ENCODE measurements around the gene FAM227B. TPM values are rescaled to one million over a fixed set of nuclear protein-coding genes. Genes with fewer than 3 reads are reported as not detected.

The FAM227B gene
- total and polyA plus RNA-seq, 2 of the 13 experiments (the other 11 are each of a cell fraction or from before 2014, with no cell fraction given), result 1.9 to 2.6 TPM

DNA sequence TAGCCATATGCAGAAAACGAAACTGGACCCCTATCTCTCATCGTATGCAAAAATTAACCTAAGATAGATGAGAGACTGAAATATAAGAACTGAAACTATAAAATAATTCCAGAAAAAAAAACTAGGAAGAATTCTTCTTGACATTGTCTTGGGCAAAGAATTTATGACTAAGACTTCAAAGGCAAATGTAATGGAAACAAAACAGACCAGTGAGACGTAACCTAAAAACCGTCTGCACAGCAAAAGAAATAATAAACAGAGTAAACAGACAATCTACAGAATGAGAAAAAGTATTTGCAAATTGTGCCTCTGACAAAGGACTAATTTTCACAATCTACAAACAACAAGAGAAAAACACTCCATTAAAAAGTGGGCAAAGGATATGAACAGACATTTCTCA lies 92.3 kb downstream of the FAM227B start:
- intact Hi-C loops (cut with micrococcal nuclease; ENCODE audit: unreplicated experiment), result no loop called here
- Histone ChIP-seq H3K9ac (ENCODE audit: insufficient read depth, low read depth, low read length) (no peak overlapping the region), H3K27me3 (ENCODE audit: control insufficient read depth in 1 of 2, insufficient read depth in 2 of 2, low read length in 2 of 2) (no peaks in the 10 kb centered on the region), H3K36me3 (replicated peaks in 1 of 2; ENCODE audit: control insufficient read depth in 1 of 2, insufficient read depth in 2 of 2, low read length in 2 of 2) (no peaks in the 10 kb centered on the region), H3K4me1 (ENCODE audit: insufficient read depth, low read length) (no peaks in the 10 kb centered on the region), H3K9me3 (ENCODE audit: low read length) (no peaks in the 10 kb centered on the region), H4K20me1 (ENCODE audit: insufficient read depth, low read length) (no peaks in the 10 kb centered on the region), H3K79me2 (ENCODE audit: insufficient read depth, low read length) (no peaks in the 10 kb centered on the region), H2AFZ (ENCODE audit: low read length) (no peak overlapping the region), H3K27ac (ENCODE audit: extremely low read length, insufficient read depth, low read length) (no peak overlapping the region), H3K4me3 (replicated peaks in 1 of 3; ENCODE audit: insufficient read depth in 1 of 3, low read depth in 2 of 3, low read length in 3 of 3) (no peak overlapping the region), H3K4me2 (ENCODE audit: low read depth, low read length) (no peak overlapping the region)
- no peak for FAIRE-seq
- DNase-seq (ENCODE audit: low spot score), result no peak
- WGBS (ENCODE audit: low lambda C conversion rate), result 17% methylated on average over 4 of the region's 4 CpGs
- no TSS peak for BruUV-seq (replicated peaks)
- POLR2A ChIA-PET, result no interaction called here
- ATAC-seq, result no peak
- in situ Hi-C loops (cut with HindIII; ENCODE audit: extremely low pct_ligation_motif_present, low pct_unique_long_range_greater_than_20kb), result no loop called here
- CTCF ChIA-PET (ENCODE audit: low intra/inter-chr PET ratio, low total read pairs), result no interaction called here
- TF ChIP-seq SIX1 (CRISPR knock-in tag; IDR thresholded peaks at IDR 0.05; ENCODE audit: borderline replicate concordance) (no peak), HDAC6 (IDR thresholded peaks at IDR 0.05; ENCODE audit: low read depth, low read length) (no peak), ZNF331 (CRISPR knock-in tag; IDR thresholded peaks at IDR 0.05) (no peak), BHLHE40 (IDR thresholded peaks at IDR 0.05; ENCODE audit: low read length) (no peak), FOXO1 (CRISPR knock-in tag; IDR thresholded peaks at IDR 0.05) (no peak), PLRG1 (conservative IDR thresholded peaks at IDR 0.05) (no peak), ZNF44 (CRISPR knock-in tag; IDR thresholded peaks at IDR 0.05) (no peak)
- TF ChIP-seq, protein P1, sequence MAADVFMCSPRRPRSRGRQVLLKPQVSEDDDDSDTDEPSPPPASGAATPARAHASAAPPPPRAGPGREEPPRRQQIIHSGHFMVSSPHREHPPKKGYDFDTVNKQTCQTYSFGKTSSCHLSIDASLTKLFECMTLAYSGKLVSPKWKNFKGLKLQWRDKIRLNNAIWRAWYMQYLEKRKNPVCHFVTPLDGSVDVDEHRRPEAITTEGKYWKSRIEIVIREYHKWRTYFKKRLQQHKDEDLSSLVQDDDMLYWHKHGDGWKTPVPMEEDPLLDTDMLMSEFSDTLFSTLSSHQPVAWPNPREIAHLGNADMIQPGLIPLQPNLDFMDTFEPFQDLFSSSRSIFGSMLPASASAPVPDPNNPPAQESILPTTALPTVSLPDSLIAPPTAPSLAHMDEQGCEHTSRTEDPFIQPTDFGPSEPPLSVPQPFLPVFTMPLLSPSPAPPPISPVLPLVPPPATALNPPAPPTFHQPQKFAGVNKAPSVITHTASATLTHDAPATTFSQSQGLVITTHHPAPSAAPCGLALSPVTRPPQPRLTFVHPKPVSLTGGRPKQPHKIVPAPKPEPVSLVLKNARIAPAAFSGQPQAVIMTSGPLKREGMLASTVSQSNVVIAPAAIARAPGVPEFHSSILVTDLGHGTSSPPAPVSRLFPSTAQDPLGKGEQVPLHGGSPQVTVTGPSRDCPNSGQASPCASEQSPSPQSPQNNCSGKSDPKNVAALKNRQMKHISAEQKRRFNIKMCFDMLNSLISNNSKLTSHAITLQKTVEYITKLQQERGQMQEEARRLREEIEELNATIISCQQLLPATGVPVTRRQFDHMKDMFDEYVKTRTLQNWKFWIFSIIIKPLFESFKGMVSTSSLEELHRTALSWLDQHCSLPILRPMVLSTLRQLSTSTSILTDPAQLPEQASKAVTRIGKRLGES (CRISPR knock-in tag; IDR thresholded peaks at IDR 0.05; ENCODE audit: borderline replicate concordance), result no peak
- TF ChIP-seq, protein P2, sequence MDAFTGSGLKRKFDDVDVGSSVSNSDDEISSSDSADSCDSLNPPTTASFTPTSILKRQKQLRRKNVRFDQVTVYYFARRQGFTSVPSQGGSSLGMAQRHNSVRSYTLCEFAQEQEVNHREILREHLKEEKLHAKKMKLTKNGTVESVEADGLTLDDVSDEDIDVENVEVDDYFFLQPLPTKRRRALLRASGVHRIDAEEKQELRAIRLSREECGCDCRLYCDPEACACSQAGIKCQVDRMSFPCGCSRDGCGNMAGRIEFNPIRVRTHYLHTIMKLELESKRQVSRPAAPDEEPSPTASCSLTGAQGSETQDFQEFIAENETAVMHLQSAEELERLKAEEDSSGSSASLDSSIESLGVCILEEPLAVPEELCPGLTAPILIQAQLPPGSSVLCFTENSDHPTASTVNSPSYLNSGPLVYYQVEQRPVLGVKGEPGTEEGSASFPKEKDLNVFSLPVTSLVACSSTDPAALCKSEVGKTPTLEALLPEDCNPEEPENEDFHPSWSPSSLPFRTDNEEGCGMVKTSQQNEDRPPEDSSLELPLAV (CRISPR knock-in tag; conservative IDR thresholded peaks at IDR 0.05; ENCODE audit: low read depth), result no peak
- TF ChIP-seq, protein P3, sequence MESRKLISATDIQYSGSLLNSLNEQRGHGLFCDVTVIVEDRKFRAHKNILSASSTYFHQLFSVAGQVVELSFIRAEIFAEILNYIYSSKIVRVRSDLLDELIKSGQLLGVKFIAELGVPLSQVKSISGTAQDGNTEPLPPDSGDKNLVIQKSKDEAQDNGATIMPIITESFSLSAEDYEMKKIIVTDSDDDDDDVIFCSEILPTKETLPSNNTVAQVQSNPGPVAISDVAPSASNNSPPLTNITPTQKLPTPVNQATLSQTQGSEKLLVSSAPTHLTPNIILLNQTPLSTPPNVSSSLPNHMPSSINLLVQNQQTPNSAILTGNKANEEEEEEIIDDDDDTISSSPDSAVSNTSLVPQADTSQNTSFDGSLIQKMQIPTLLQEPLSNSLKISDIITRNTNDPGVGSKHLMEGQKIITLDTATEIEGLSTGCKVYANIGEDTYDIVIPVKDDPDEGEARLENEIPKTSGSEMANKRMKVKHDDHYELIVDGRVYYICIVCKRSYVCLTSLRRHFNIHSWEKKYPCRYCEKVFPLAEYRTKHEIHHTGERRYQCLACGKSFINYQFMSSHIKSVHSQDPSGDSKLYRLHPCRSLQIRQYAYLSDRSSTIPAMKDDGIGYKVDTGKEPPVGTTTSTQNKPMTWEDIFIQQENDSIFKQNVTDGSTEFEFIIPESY (CRISPR knock-in tag; IDR thresholded peaks at IDR 0.05), result no peak
- TF ChIP-seq, protein P4, sequence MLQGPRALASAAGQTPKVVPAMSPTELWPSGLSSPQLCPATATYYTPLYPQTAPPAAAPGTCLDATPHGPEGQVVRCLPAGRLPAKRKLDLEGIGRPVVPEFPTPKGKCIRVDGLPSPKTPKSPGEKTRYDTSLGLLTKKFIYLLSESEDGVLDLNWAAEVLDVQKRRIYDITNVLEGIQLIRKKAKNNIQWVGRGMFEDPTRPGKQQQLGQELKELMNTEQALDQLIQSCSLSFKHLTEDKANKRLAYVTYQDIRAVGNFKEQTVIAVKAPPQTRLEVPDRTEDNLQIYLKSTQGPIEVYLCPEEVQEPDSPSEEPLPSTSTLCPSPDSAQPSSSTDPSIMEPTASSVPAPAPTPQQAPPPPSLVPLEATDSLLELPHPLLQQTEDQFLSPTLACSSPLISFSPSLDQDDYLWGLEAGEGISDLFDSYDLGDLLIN (CRISPR knock-in tag; IDR thresholded peaks at IDR 0.05; ENCODE audit: borderline replicate concordance), result no peak
- TF ChIP-seq, protein P5, sequence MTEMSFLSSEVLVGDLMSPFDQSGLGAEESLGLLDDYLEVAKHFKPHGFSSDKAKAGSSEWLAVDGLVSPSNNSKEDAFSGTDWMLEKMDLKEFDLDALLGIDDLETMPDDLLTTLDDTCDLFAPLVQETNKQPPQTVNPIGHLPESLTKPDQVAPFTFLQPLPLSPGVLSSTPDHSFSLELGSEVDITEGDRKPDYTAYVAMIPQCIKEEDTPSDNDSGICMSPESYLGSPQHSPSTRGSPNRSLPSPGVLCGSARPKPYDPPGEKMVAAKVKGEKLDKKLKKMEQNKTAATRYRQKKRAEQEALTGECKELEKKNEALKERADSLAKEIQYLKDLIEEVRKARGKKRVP (CRISPR knock-in tag; IDR thresholded peaks at IDR 0.05), result no peak
- TF ChIP-seq, protein P6, sequence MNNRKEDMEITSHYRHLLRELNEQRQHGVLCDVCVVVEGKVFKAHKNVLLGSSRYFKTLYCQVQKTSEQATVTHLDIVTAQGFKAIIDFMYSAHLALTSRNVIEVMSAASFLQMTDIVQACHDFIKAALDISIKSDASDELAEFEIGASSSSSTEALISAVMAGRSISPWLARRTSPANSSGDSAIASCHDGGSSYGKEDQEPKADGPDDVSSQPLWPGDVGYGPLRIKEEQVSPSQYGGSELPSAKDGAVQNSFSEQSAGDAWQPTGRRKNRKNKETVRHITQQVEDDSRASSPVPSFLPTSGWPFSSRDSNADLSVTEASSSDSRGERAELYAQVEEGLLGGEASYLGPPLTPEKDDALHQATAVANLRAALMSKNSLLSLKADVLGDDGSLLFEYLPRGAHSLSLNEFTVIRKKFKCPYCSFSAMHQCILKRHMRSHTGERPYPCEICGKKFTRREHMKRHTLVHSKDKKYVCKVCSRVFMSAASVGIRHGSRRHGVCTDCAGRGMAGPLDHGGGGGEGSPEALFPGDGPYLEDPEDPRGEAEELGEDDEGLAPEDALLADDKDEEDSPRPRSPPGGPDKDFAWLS (CRISPR knock-in tag; IDR thresholded peaks at IDR 0.05; ENCODE audit: borderline replicate concordance), result no peak

All from HepG2 (cell line).